H9 (cell line): ENCODE measurements around the gene NCF2. TPM values are rescaled to one million over a fixed set of nuclear protein-coding genes. Genes with fewer than 3 reads are reported as not detected.
A peak's percentile ranks its signal among the peaks of the same experiment; 100 is the strongest.

Experiments
- DNase-seq: peaks from one replicate; pipeline ENCODE4 v3.0.0-alpha.2; 2017
- H2AFZ ChIP-seq: one replicate; pipeline ENCODE4 v1.6.1; 2013; ENCODE audit warnings: mild to moderate bottlenecking, low read length, control low read depth, moderate library complexity
- H2AK5ac ChIP-seq: 2 replicates; pipeline ENCODE4 v1.6.1; 2013; ENCODE audit warnings: low read length, control low read depth, mixed read lengths; ENCODE audit not compliant: insufficient read length
- H2BK120ac ChIP-seq: one replicate; pipeline ENCODE4 v1.6.1; 2013; ENCODE audit warnings: low read depth, mild to moderate bottlenecking, low read length, control low read depth, inconsistent platforms; ENCODE audit not compliant: poor library complexity, severe bottlenecking
- H2BK12ac ChIP-seq: 2 replicates; pipeline ENCODE4 v1.6.1; 2013; ENCODE audit warnings: low read length, control low read depth, mixed read lengths, low read depth; ENCODE audit not compliant: insufficient read length
- H2BK15ac ChIP-seq: 2 replicates; pipeline ENCODE4 v1.6.1; 2013; ENCODE audit warnings: low read depth, low read length, control low read depth
- H2BK20ac ChIP-seq: one replicate; pipeline ENCODE4 v1.6.1; 2013; ENCODE audit warnings: low read depth, mild to moderate bottlenecking, low read length, control low read depth, inconsistent platforms; ENCODE audit not compliant: poor library complexity, severe bottlenecking
- H2BK5ac ChIP-seq: 2 replicates; pipeline ENCODE4 v1.6.1; 2013; ENCODE audit warnings: low read length, control low read depth, mixed read lengths; ENCODE audit not compliant: insufficient read length
- H3K14ac ChIP-seq: 2 replicates; pipeline ENCODE4 v1.6.1; 2013; ENCODE audit warnings: low read length, control low read depth; ENCODE audit not compliant: insufficient read depth
- H3K18ac ChIP-seq: 2 replicates; pipeline ENCODE4 v1.6.1; 2013; ENCODE audit warnings: low read depth, mild to moderate bottlenecking, mixed read lengths, low read length, control low read depth; ENCODE audit not compliant: insufficient read length
- H3K23ac ChIP-seq: 2 replicates; pipeline ENCODE4 v1.6.1; 2013; ENCODE audit warnings: low read length, control low read depth, mixed read lengths, low read depth; ENCODE audit not compliant: insufficient read length
- H3K23me2 ChIP-seq: 2 replicates; pipeline ENCODE4 v1.6.1; 2013; ENCODE audit warnings: low read depth, mild to moderate bottlenecking, mixed read lengths, low read length, control low read depth; ENCODE audit not compliant: insufficient read length, poor library complexity, severe bottlenecking
- H3K27ac ChIP-seq: 2 replicates; pipeline ENCODE4 v1.5.1; 2013; ENCODE audit warnings: low read length, control low read depth, mixed read lengths, low read depth; ENCODE audit not compliant: insufficient read length
- H3K27me3 ChIP-seq: 2 replicates; pipeline ENCODE4 v1.6.1; 2013; ENCODE audit warnings: low read length, control low read depth, inconsistent platforms; ENCODE audit not compliant: insufficient read depth
- H3K4ac ChIP-seq: 2 replicates; pipeline ENCODE4 v1.6.1; 2013; ENCODE audit warnings: low read depth, mild to moderate bottlenecking, control low read depth, inconsistent platforms, low read length, moderate library complexity
- H3K4me1 ChIP-seq: 2 replicates; pipeline ENCODE4 v1.6.1; 2013; ENCODE audit warnings: low read length, control low read depth, inconsistent platforms; ENCODE audit not compliant: insufficient read depth
- H3K4me2 ChIP-seq: 2 replicates; pipeline ENCODE4 v1.6.1; 2013; ENCODE audit warnings: low read length, control low read depth, mixed read lengths; ENCODE audit not compliant: insufficient read length, insufficient read depth
- H3K56ac ChIP-seq: 2 replicates; pipeline ENCODE4 v1.6.1; 2013; ENCODE audit warnings: low read depth, mild to moderate bottlenecking, mixed read lengths, low read length, control low read depth; ENCODE audit not compliant: insufficient read length
- H3K79me1 ChIP-seq: 2 replicates; pipeline ENCODE4 v1.6.1; 2013; ENCODE audit warnings: low read depth, mild to moderate bottlenecking, moderate library complexity, low read length, control low read depth, inconsistent platforms; ENCODE audit not compliant: insufficient read depth, poor library complexity, severe bottlenecking
- H3K79me2 ChIP-seq: 2 replicates; pipeline ENCODE4 v1.6.1; 2013; ENCODE audit warnings: low read length, control low read depth, inconsistent platforms; ENCODE audit not compliant: insufficient read depth
- H3K9ac ChIP-seq: 2 replicates; pipeline ENCODE4 v1.6.1; 2013; ENCODE audit warnings: low read length, control low read depth, mixed read lengths; ENCODE audit not compliant: insufficient read length; ENCODE audit errors: extremely low read depth
- H3K9me3 ChIP-seq: one replicate; pipeline ENCODE4 v1.6.1; 2013; ENCODE audit warnings: low read depth, low read length, inconsistent platforms; ENCODE audit not compliant: control insufficient read depth
- H3T11ph ChIP-seq: one replicate; pipeline ENCODE4 v1.6.1; 2013; ENCODE audit warnings: mild to moderate bottlenecking, low read length, control low read depth, inconsistent platforms
- H4K20me1 ChIP-seq: one replicate; pipeline ENCODE4 v1.6.1; 2013; ENCODE audit not compliant: control insufficient read depth, insufficient read length, insufficient read depth
- H4K5ac ChIP-seq: 2 replicates; pipeline ENCODE4 v1.6.1; 2013; ENCODE audit warnings: low read depth, mild to moderate bottlenecking, mixed read lengths, low read length, control low read depth; ENCODE audit not compliant: insufficient read length
- H4K8ac ChIP-seq: replicated peaks from 2 replicates; pipeline ENCODE4 v1.6.1; 2013; ENCODE audit warnings: low read length, control low read depth, mixed read lengths, low read depth; ENCODE audit not compliant: insufficient read length
- H4K91ac ChIP-seq: 2 replicates; pipeline ENCODE4 v1.6.1; 2013; ENCODE audit warnings: low read depth, mild to moderate bottlenecking, moderate library complexity, mixed read lengths, low read length, control low read depth; ENCODE audit not compliant: insufficient read length
- H3K27ac Mint-ChIP-seq, 3 experiments: 2 replicates in 2 of 3; 3 replicates in 1 of 3; pipeline ENCODE4 v1.8.0; 2020 to 2021; ENCODE audit warnings: mixed read lengths in 3 of 3, mild to moderate bottlenecking in 1 of 3, moderate library complexity in 1 of 3
- H3K27me3 Mint-ChIP-seq: 2 replicates; pipeline ENCODE4 v1.8.0; 2021; ENCODE audit warnings: low read depth, mild to moderate bottlenecking, moderate library complexity, mixed read lengths
- H3K36me3 Mint-ChIP-seq, 3 experiments: 2 replicates in 2 of 3; 3 replicates in 1 of 3; pipeline ENCODE4 v1.8.0; 2020 to 2021; ENCODE audit warnings: low read depth in 3 of 3, mixed read lengths in 3 of 3; ENCODE audit not compliant: insufficient read depth in 1 of 3
- H3K4me1 Mint-ChIP-seq, 2 experiments: 2 replicates each; pipeline ENCODE4 v1.8.0; 2020; ENCODE audit warnings: mixed read lengths in 2 of 2
- H3K4me3 Mint-ChIP-seq, 2 experiments: 2 replicates in 1 of 2; 3 replicates in 1 of 2; pipeline ENCODE4 v1.8.0; 2020 to 2021; ENCODE audit warnings: mild to moderate bottlenecking in 2 of 2, mixed read lengths in 2 of 2, moderate library complexity in 1 of 2
- H3K9me3 Mint-ChIP-seq, 2 experiments: 2 replicates in 1 of 2; 3 replicates in 1 of 2; pipeline ENCODE4 v1.8.0; 2020; ENCODE audit warnings: mild to moderate bottlenecking in 2 of 2, mixed read lengths in 2 of 2, moderate library complexity in 1 of 2
- WGBS: extraction: QIAGEN DNeasy Blood & Tissue Kit; methylation state at CpG from one replicate; pipeline ENCODE4 v1.1.7; 2013; ENCODE audit warnings: missing lambda C conversion rate, low lambda C conversion rate, mixed read lengths; ENCODE audit not compliant: insufficient read length; ENCODE audit errors: extremely low coverage; 5-methylcytosine and 5-hydroxymethylcytosine counted together
- total RNA-seq: library from RNA; stranded (reverse); gene quantifications from 2 replicates; pipeline ENCODE4 v1.2.1, GENCODE V29; 2021
- TF ChIP-seq, protein P1 (sequence below): fragments of 200-600 bp; sonication (generic); conservative IDR thresholded peaks from 3 replicates; pipeline ENCODE4 v1.8.0; 2021; ENCODE audit warnings: antibody characterized with exemption, mild to moderate bottlenecking

Gene NCF2
- total RNA-seq, 1 experiment from 2014 or later = not detected

GRCh38 chr1:183634429-183635065, 44.3 kb upstream of the NCF2 start:
- no peak overlapping the region for H2BK12ac ChIP-seq
- no peaks in the 10 kb centered on the region for H4K20me1 ChIP-seq
- peak overlapping the region; percentile 99 to 100 for H3K4me3 Mint-ChIP-seq
- TF ChIP-seq, protein P1, sequence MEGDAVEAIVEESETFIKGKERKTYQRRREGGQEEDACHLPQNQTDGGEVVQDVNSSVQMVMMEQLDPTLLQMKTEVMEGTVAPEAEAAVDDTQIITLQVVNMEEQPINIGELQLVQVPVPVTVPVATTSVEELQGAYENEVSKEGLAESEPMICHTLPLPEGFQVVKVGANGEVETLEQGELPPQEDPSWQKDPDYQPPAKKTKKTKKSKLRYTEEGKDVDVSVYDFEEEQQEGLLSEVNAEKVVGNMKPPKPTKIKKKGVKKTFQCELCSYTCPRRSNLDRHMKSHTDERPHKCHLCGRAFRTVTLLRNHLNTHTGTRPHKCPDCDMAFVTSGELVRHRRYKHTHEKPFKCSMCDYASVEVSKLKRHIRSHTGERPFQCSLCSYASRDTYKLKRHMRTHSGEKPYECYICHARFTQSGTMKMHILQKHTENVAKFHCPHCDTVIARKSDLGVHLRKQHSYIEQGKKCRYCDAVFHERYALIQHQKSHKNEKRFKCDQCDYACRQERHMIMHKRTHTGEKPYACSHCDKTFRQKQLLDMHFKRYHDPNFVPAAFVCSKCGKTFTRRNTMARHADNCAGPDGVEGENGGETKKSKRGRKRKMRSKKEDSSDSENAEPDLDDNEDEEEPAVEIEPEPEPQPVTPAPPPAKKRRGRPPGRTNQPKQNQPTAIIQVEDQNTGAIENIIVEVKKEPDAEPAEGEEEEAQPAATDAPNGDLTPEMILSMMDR = no peak
- H3K4ac ChIP-seq = no peak overlapping the region
- no peak overlapping the region for H2BK20ac ChIP-seq
- H3K18ac ChIP-seq = peak overlapping the region; percentile 31
- no peak overlapping the region for H2AFZ ChIP-seq
- peaks cover 4% of the 10 kb centered on the region for H3K23me2 ChIP-seq
- H3K27ac ChIP-seq = no peak overlapping the region
- no CpG with 5 or more reads among the region's 10 CpGs for WGBS
- H3K79me2 ChIP-seq = no peaks in the 10 kb centered on the region
- no peak for DNase-seq
- H3K27me3 ChIP-seq = no peaks in the 10 kb centered on the region; the same call in 1 of the 2 replicates
- peak overlapping the region; percentile 57 for H3K4me2 ChIP-seq
- no peak overlapping the region for H2AK5ac ChIP-seq
- no peak overlapping the region for H4K5ac ChIP-seq
- H2BK5ac ChIP-seq = no peak overlapping the region
- H4K8ac ChIP-seq = no peak overlapping the region
- H3K4me1 ChIP-seq = no peaks in the 10 kb centered on the region
- H3K23ac ChIP-seq = no peak overlapping the region
- peak overlapping the region in 2 of 3 experiments; percentile 69 to 93; a peak in 3 of 7 replicates for H3K27ac Mint-ChIP-seq
- no peak overlapping the region for H3K56ac ChIP-seq
- no peak overlapping the region for H2BK120ac ChIP-seq
- peaks cover 8 to 14% (median 13%) of the 10 kb centered on the region in 3 experiments; a peak in 6 of 7 replicates for H3K36me3 Mint-ChIP-seq
- H4K91ac ChIP-seq = no peak overlapping the region
- peak overlapping the region; percentile 48 for H3K9ac ChIP-seq
- H3K27me3 Mint-ChIP-seq = peaks cover 14% of the 10 kb centered on the region
- H3K4me1 Mint-ChIP-seq = peaks cover 35 to 36% of the 10 kb centered on the region in 2 experiments
- H3K9me3 ChIP-seq = no peaks in the 10 kb centered on the region
- H3K9me3 Mint-ChIP-seq = no peaks in the 10 kb centered on the region
- H3T11ph ChIP-seq = no peak overlapping the region
- H2BK15ac ChIP-seq = no peak overlapping the region
- H3K79me1 ChIP-seq = no peaks in the 10 kb centered on the region
- H3K14ac ChIP-seq = no peak overlapping the region
